H9 (cell line): ENCODE results near the gene EXOC2. TPM values are rescaled to one million over a fixed set of nuclear protein-coding genes. Genes with fewer than 3 reads are reported as not detected.

Source experiments
- DNase-seq: peaks from one replicate; pipeline ENCODE4 v3.0.0-alpha.2; 2017
- H2AFZ ChIP-seq: one replicate; pipeline ENCODE4 v1.6.1; 2013; ENCODE audit warnings: mild to moderate bottlenecking, low read length, control low read depth, moderate library complexity
- H2AK5ac ChIP-seq: 2 replicates; pipeline ENCODE4 v1.6.1; 2013; ENCODE audit warnings: low read length, control low read depth, mixed read lengths; ENCODE audit not compliant: insufficient read length
- H2BK120ac ChIP-seq: one replicate; pipeline ENCODE4 v1.6.1; 2013; ENCODE audit warnings: low read depth, mild to moderate bottlenecking, low read length, control low read depth, inconsistent platforms; ENCODE audit not compliant: poor library complexity, severe bottlenecking
- H2BK12ac ChIP-seq: 2 replicates; pipeline ENCODE4 v1.6.1; 2013; ENCODE audit warnings: low read length, control low read depth, mixed read lengths, low read depth; ENCODE audit not compliant: insufficient read length
- H2BK15ac ChIP-seq: 2 replicates; pipeline ENCODE4 v1.6.1; 2013; ENCODE audit warnings: low read depth, low read length, control low read depth
- H2BK20ac ChIP-seq: one replicate; pipeline ENCODE4 v1.6.1; 2013; ENCODE audit warnings: low read depth, mild to moderate bottlenecking, low read length, control low read depth, inconsistent platforms; ENCODE audit not compliant: poor library complexity, severe bottlenecking
- H2BK5ac ChIP-seq: 2 replicates; pipeline ENCODE4 v1.6.1; 2013; ENCODE audit warnings: low read length, control low read depth, mixed read lengths; ENCODE audit not compliant: insufficient read length
- H3K14ac ChIP-seq: 2 replicates; pipeline ENCODE4 v1.6.1; 2013; ENCODE audit warnings: low read length, control low read depth; ENCODE audit not compliant: insufficient read depth
- H3K18ac ChIP-seq: 2 replicates; pipeline ENCODE4 v1.6.1; 2013; ENCODE audit warnings: low read depth, mild to moderate bottlenecking, mixed read lengths, low read length, control low read depth; ENCODE audit not compliant: insufficient read length
- H3K23ac ChIP-seq: 2 replicates; pipeline ENCODE4 v1.6.1; 2013; ENCODE audit warnings: low read length, control low read depth, mixed read lengths, low read depth; ENCODE audit not compliant: insufficient read length
- H3K23me2 ChIP-seq: 2 replicates; pipeline ENCODE4 v1.6.1; 2013; ENCODE audit warnings: low read depth, mild to moderate bottlenecking, mixed read lengths, low read length, control low read depth; ENCODE audit not compliant: insufficient read length, poor library complexity, severe bottlenecking
- H3K27ac ChIP-seq: 2 replicates; pipeline ENCODE4 v1.5.1; 2013; ENCODE audit warnings: low read length, control low read depth, mixed read lengths, low read depth; ENCODE audit not compliant: insufficient read length
- H3K27me3 ChIP-seq: 2 replicates; pipeline ENCODE4 v1.6.1; 2013; ENCODE audit warnings: low read length, control low read depth, inconsistent platforms; ENCODE audit not compliant: insufficient read depth
- H3K4ac ChIP-seq: 2 replicates; pipeline ENCODE4 v1.6.1; 2013; ENCODE audit warnings: low read depth, mild to moderate bottlenecking, control low read depth, inconsistent platforms, low read length, moderate library complexity
- H3K4me1 ChIP-seq: 2 replicates; pipeline ENCODE4 v1.6.1; 2013; ENCODE audit warnings: low read length, control low read depth, inconsistent platforms; ENCODE audit not compliant: insufficient read depth
- H3K4me2 ChIP-seq: 2 replicates; pipeline ENCODE4 v1.6.1; 2013; ENCODE audit warnings: low read length, control low read depth, mixed read lengths; ENCODE audit not compliant: insufficient read length, insufficient read depth
- H3K56ac ChIP-seq: 2 replicates; pipeline ENCODE4 v1.6.1; 2013; ENCODE audit warnings: low read depth, mild to moderate bottlenecking, mixed read lengths, low read length, control low read depth; ENCODE audit not compliant: insufficient read length
- H3K79me1 ChIP-seq: 2 replicates; pipeline ENCODE4 v1.6.1; 2013; ENCODE audit warnings: low read depth, mild to moderate bottlenecking, moderate library complexity, low read length, control low read depth, inconsistent platforms; ENCODE audit not compliant: insufficient read depth, poor library complexity, severe bottlenecking
- H3K79me2 ChIP-seq: 2 replicates; pipeline ENCODE4 v1.6.1; 2013; ENCODE audit warnings: low read length, control low read depth, inconsistent platforms; ENCODE audit not compliant: insufficient read depth
- H3K9ac ChIP-seq: 2 replicates; pipeline ENCODE4 v1.6.1; 2013; ENCODE audit warnings: low read length, control low read depth, mixed read lengths; ENCODE audit not compliant: insufficient read length; ENCODE audit errors: extremely low read depth
- H3K9me3 ChIP-seq: one replicate; pipeline ENCODE4 v1.6.1; 2013; ENCODE audit warnings: low read depth, low read length, inconsistent platforms; ENCODE audit not compliant: control insufficient read depth
- H3T11ph ChIP-seq: one replicate; pipeline ENCODE4 v1.6.1; 2013; ENCODE audit warnings: mild to moderate bottlenecking, low read length, control low read depth, inconsistent platforms
- H4K20me1 ChIP-seq: one replicate; pipeline ENCODE4 v1.6.1; 2013; ENCODE audit not compliant: control insufficient read depth, insufficient read length, insufficient read depth
- H4K5ac ChIP-seq: 2 replicates; pipeline ENCODE4 v1.6.1; 2013; ENCODE audit warnings: low read depth, mild to moderate bottlenecking, mixed read lengths, low read length, control low read depth; ENCODE audit not compliant: insufficient read length
- H4K8ac ChIP-seq: replicated peaks from 2 replicates; pipeline ENCODE4 v1.6.1; 2013; ENCODE audit warnings: low read length, control low read depth, mixed read lengths, low read depth; ENCODE audit not compliant: insufficient read length
- H4K91ac ChIP-seq: 2 replicates; pipeline ENCODE4 v1.6.1; 2013; ENCODE audit warnings: low read depth, mild to moderate bottlenecking, moderate library complexity, mixed read lengths, low read length, control low read depth; ENCODE audit not compliant: insufficient read length
- H3K27ac Mint-ChIP-seq, 3 experiments: 2 replicates in 2 of 3; 3 replicates in 1 of 3; pipeline ENCODE4 v1.8.0; 2020 to 2021; ENCODE audit warnings: mixed read lengths in 3 of 3, mild to moderate bottlenecking in 1 of 3, moderate library complexity in 1 of 3
- H3K27me3 Mint-ChIP-seq: 2 replicates; pipeline ENCODE4 v1.8.0; 2021; ENCODE audit warnings: low read depth, mild to moderate bottlenecking, moderate library complexity, mixed read lengths
- H3K36me3 Mint-ChIP-seq, 3 experiments: 2 replicates in 2 of 3; 3 replicates in 1 of 3; pipeline ENCODE4 v1.8.0; 2020 to 2021; ENCODE audit warnings: low read depth in 3 of 3, mixed read lengths in 3 of 3; ENCODE audit not compliant: insufficient read depth in 1 of 3
- H3K4me1 Mint-ChIP-seq, 2 experiments: 2 replicates each; pipeline ENCODE4 v1.8.0; 2020; ENCODE audit warnings: mixed read lengths in 2 of 2
- H3K4me3 Mint-ChIP-seq, 2 experiments: 2 replicates in 1 of 2; 3 replicates in 1 of 2; pipeline ENCODE4 v1.8.0; 2020 to 2021; ENCODE audit warnings: mild to moderate bottlenecking in 2 of 2, mixed read lengths in 2 of 2, moderate library complexity in 1 of 2
- H3K9me3 Mint-ChIP-seq, 2 experiments: 2 replicates in 1 of 2; 3 replicates in 1 of 2; pipeline ENCODE4 v1.8.0; 2020; ENCODE audit warnings: mild to moderate bottlenecking in 2 of 2, mixed read lengths in 2 of 2, moderate library complexity in 1 of 2
- WGBS: extraction: QIAGEN DNeasy Blood & Tissue Kit; methylation state at CpG from one replicate; pipeline ENCODE4 v1.1.7; 2013; ENCODE audit warnings: missing lambda C conversion rate, low lambda C conversion rate, mixed read lengths; ENCODE audit not compliant: insufficient read length; ENCODE audit errors: extremely low coverage; 5-methylcytosine and 5-hydroxymethylcytosine counted together
- total RNA-seq: library from RNA; stranded (reverse); gene quantifications from 2 replicates; pipeline ENCODE4 v1.2.1, GENCODE V29; 2021
- TF ChIP-seq, protein P1 (sequence below): fragments of 200-600 bp; sonication (generic); conservative IDR thresholded peaks from 3 replicates; pipeline ENCODE4 v1.8.0; 2021; ENCODE audit warnings: antibody characterized with exemption, mild to moderate bottlenecking

EXOC2 gene
- total RNA-seq, 1 experiment from 2014 or later, result 29.9 TPM

DNA sequence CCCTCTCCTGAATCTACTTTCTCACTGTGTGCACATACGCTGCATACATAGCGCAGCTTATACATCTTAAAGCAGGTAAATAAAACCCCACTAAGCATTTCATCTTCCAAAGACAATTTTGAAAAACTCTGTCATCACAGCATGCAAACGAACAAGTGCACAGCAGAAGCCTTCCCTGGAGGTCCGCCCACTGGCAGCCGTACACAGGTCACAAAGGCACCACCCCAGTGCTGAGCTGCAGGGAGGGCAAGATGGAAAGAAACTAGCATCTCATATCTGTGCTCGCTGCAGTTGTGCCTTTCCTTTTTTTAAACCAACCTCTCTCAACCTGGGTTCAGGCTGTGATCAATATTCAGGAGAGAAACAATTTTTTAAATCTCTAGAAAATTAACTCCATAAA lies 109.3 kb downstream of the EXOC2 start:
- H3K4me1 Mint-ChIP-seq, result peaks cover 27 to 34% of the 10 kb centered on the region in 2 experiments
- Histone ChIP-seq H2AFZ (no peak overlapping the region), H3K27me3 (no peaks in the 10 kb centered on the region), H2AK5ac (no peak overlapping the region), H4K20me1 (no peaks in the 10 kb centered on the region), H2BK12ac (no peak overlapping the region), H3K4me1 (no peaks in the 10 kb centered on the region; the same call in 1 of the 2 replicates), H4K8ac (no peak overlapping the region), H3K79me2 (no peaks in the 10 kb centered on the region), H2BK120ac (no peak overlapping the region), H3K27ac (no peak overlapping the region), H3K4ac (no peak overlapping the region), H3K23ac (no peak overlapping the region), H3K18ac (no peak overlapping the region), H4K91ac (no peak overlapping the region), H3K9ac (no peak overlapping the region), H4K5ac (no peak overlapping the region), H3K23me2 (no peaks in the 10 kb centered on the region), H3K56ac (no peak overlapping the region), H2BK15ac (no peak overlapping the region), H3T11ph (no peak overlapping the region), H2BK20ac (no peak overlapping the region), H3K9me3 (no peaks in the 10 kb centered on the region), H3K4me2 (no peak overlapping the region), H3K79me1 (peaks cover 2% of the 10 kb centered on the region), H2BK5ac (no peak overlapping the region), H3K14ac (no peak overlapping the region)
- no peaks in the 10 kb centered on the region for H3K27me3 Mint-ChIP-seq
- peak overlapping the region in 2 of 3 experiments; percentile 34 to 59; a peak in 2 of 7 replicates for H3K27ac Mint-ChIP-seq
- DNase-seq, result no peak
- no peak overlapping the region for H3K4me3 Mint-ChIP-seq
- no CpG with 5 or more reads among the region's 6 CpGs for WGBS
- no peaks in the 10 kb centered on the region for H3K9me3 Mint-ChIP-seq
- H3K36me3 Mint-ChIP-seq, result peaks cover 0 to 3% (median 0%) of the 10 kb centered on the region in 3 experiments; a peak in 2 of 7 replicates
- TF ChIP-seq, protein P1, sequence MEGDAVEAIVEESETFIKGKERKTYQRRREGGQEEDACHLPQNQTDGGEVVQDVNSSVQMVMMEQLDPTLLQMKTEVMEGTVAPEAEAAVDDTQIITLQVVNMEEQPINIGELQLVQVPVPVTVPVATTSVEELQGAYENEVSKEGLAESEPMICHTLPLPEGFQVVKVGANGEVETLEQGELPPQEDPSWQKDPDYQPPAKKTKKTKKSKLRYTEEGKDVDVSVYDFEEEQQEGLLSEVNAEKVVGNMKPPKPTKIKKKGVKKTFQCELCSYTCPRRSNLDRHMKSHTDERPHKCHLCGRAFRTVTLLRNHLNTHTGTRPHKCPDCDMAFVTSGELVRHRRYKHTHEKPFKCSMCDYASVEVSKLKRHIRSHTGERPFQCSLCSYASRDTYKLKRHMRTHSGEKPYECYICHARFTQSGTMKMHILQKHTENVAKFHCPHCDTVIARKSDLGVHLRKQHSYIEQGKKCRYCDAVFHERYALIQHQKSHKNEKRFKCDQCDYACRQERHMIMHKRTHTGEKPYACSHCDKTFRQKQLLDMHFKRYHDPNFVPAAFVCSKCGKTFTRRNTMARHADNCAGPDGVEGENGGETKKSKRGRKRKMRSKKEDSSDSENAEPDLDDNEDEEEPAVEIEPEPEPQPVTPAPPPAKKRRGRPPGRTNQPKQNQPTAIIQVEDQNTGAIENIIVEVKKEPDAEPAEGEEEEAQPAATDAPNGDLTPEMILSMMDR, result no peak
